ENCODE measurements around the gene NRP2.

NRP2 gene

DNA sequence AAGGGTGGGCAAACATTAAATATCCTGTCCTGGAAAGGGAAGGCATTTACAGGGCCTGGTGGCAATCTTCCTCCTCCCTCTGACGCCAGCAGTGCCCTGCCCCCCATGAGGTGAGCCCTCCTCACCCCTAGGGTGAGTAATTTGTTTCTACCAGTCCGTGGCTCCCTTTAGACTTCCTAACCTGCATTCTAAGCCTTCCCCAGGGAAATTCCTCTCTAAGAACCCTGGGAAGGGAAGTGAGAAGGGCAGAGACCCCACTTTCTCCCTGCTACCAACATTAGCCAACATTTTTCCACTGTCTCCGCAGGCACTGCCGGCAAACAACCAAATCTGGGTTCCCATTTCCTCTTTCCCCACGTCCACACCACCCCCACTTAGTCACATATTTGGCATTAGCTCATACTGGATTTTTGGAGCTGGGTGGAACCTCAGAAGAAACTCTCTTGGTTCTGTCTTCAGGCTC, 69.3 kb downstream of the NRP2 start:
- no peak for DNase-seq (ENCODE audit: low read depth in 1 of 2, low spot score in 1 of 2)

DNA sequence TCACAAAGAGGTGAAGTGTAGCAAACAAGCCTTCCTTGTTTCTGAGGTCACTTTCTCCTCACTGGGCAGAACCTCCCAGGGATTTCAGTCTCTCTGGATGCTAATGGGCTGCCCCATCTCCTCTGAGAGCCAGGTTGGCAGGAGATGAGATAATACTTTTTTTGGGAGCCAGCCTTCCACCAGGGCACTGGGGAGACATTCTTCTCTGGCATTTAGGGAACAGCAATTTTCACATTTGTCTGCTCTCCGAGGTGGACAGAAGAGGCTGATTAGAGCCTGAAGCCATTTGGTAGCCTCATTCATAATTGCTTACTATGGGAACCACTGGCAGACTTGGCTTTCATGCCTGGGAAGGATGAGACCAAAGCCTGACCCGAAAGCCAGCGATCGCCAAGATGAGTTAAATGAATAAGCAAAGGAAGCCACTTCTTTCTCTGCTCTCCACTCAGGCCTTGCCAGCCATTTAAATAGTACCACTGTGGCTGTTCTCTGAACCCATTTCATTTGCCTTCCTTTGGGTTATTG, 70.1 kb downstream of the NRP2 start:
- DNase-seq (ENCODE audit: low read depth in 1 of 2, low spot score in 1 of 2) = no peak

DNA sequence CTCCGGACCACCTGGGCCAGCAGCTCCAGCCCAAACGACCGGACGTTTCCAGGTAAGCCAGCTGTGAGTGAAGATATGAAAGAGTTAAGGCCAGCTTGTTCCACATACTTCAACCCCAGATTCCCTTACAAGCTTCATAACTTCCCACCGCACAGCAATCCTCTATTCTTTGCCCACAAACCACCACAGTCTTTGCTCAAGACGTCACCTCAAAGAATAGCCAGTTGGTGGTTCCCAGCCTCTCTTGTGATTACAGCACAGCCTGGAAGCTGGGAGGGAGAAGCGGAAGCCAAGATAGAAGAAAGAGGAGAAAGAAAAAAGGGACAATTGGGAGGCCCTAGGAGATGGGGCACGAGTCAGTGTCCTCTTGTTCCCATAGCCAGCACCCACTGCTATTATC, 70.6 kb downstream of the NRP2 start:
- no peak for DNase-seq (ENCODE audit: low read depth in 1 of 2, low spot score in 1 of 2)

DNA sequence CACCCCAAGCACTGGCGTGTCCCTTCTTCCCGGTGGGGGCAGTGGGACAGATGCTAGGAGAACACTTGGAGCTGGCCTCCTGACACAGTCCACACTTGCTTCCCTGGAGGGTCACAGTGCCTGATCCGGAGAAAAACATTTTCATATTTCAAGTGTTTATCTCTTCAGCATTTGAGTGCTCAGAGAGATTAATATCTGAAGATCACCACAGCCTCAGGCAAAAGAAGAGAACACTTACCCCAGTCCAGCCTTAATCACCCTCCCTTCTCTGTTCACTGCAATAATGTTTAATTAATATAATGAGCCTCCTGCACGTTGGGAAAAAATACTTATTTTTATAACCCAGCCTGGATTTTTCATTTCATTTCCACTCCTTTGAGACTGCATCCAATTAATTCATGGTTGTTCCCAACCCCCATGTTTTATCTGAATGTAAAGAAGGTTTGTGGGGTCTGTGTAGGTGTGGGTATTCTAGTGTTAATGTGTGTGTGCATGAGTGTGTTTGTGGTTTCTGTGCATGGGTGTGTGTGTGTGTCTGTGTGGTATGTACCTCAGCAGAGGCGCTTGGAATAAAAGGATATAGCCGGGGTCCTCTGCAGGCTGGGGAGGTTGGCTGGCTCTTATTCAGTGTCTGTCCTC, 72.1 kb downstream of the NRP2 start:
- no peak for DNase-seq (ENCODE audit: low read depth in 1 of 2, low spot score in 1 of 2)

DNA sequence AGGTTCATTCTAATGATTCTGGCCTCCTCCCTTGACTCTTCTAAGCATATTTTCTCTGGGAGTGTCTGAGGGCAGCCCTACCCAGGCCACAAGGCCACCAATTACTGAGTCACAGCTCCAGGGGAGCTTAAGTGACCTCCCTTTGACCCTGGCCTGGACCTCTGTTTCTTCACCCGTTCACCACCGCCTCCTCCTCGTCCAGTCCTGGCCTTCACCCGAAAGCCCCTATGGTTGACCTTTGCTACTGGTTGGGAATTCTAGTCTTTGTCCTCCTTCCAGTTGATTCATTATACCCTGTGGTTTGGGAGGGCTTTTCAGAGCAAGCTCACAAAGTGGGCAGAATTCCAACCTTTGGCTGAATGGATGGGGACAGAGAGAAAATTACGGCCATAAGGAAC, 72.6 kb downstream of the NRP2 start:
- no peak for DNase-seq (ENCODE audit: low read depth in 1 of 2, low spot score in 1 of 2)

DNA sequence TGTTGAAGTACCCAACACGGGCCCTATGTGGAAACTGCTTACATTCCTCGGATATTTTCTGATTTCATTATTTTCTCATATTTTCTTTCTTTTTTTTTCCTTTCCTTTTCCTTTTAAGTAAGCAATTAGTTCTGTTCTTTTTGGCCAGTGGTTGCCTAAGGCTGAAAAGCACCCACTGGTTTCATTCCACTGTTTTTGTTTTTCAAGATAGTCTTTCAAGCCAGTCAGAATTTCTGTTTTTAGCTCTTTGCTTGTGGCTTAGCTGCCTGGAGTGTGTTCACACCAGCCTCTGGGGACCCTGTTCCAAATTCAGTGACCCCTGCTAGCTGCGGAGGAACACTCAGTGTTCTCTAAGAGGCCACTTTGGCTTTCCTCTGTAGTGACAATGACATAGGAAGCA, 73.6 kb downstream of the NRP2 start:
- no peak for DNase-seq (ENCODE audit: low read depth in 1 of 2, low spot score in 1 of 2)

DNA sequence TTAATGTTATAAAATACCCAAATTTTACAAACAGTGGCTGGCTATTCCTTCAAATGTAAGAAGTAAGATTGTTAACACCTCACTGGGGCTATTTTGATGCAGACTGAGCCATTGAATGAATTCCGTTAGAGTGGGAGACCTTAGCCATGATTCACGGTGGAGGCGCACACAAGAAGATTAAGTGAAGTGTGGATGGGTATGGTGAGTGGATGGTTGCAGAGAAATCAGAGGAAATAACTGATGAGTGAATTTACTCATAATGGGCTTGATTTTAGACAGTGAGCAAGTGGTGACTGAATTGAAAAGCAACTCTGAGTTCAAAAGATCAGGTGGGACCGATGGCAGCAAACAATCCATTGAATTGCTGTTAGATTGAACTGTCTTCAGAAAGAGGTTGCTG, 75.0 kb downstream of the NRP2 start:
- no peak for DNase-seq (ENCODE audit: low read depth in 1 of 2, low spot score in 1 of 2)

DNA sequence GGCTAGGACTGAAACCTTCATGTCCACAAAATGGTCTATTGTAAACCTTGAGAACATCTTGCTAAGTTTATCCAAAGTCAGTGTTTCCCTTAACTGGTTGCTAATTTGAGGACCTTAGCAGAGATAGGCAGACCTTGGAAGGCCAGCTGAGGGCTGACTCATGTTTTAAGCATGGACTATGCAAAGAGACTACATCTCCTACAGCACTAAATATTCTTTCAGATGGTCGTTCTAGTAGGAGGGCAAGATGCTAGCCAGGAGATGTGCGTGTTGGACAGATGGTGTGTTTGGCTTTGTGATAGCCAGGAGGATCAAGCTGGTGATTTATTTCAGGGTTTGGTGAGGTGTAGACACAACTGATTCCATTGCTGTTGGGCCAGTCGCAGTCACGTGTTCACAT, 75.8 kb downstream of the NRP2 start:
- DNase-seq (ENCODE audit: low read depth in 1 of 2, low spot score in 1 of 2) = no peak

DNA sequence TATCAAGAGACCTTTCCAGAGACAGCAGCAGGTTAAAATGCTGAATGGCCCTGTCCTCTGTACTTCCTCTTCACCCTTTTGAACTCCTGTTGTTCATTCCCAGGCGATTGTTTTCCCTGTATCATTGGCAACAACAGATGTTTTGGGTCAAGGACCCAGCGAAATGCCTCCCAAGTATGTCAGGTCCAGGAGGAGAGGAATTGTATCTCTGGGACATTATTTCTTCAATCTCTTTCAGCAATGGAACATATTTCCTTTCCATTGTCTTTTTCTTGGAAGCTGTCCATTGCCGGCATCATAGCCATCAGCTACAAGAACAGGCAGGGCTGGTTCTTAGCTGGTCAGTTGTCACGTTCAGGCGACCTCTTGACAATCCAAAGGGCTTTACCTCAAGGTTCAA, 76.2 kb downstream of the NRP2 start:
- DNase-seq (ENCODE audit: low read depth in 1 of 2, low spot score in 1 of 2) = no peak

DNA sequence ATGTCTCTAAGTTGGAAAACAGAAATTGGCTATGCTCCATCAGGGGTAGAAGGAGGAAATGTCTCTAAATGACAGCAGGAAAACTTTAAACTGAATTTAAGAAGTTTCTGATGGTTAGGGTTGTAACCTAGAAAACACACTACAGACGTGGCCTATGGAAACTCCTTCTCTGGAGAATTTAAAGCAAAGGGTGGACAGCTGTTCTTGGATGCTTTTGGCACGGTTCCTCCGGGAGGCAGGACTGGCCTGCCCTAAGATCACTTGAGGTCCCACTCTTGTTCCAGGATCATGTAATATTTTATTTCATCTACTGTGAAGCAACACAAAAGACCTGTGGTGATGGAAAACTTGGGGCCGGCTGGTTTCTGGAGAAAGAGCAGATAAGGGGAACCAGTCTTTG, 77.0 kb downstream of the NRP2 start:
- no peak for DNase-seq (ENCODE audit: low read depth in 1 of 2, low spot score in 1 of 2)

DNA sequence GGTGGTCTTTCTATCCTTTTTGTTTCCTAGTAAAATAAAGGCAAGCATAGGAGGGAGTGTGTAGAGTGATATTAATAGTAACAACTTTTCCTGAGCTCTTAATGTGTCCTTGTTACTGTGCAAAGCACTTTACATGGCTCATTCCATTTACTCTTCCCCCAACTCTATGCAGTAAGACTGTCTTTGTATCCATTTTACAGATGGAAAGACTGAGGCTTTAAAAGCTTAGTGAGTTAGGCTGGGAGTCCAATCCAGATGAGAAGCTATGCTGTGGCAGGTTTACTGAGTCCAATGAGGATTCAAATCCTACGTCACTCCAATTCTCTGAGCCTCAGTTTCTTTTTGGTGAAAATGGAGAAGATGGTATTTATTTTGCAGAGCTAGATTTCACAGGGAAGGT, 77.4 kb downstream of the NRP2 start:
- no peak for DNase-seq (ENCODE audit: low read depth in 1 of 2, low spot score in 1 of 2)

DNA sequence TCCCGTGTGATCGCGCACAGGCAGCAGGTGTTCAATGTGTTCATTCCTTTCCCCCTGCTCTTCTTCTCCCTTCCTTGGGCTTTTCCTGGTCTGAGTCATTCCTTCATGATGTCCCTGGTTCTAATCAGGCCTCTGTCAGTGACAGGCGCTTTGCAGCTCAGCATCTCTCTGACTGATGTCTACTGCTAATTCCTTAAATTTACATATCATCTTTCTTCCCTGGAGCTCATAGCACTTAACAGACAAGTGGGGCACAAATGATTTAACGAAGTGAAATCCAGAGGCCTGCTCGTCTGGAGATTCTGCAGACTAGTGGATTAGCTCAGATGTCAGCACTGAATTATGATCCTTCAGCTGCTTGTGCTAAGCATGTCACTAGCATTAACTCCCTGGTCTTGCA, 77.9 kb downstream of the NRP2 start:
- DNase-seq (ENCODE audit: low read depth in 1 of 2, low spot score in 1 of 2) = no peak

DNA sequence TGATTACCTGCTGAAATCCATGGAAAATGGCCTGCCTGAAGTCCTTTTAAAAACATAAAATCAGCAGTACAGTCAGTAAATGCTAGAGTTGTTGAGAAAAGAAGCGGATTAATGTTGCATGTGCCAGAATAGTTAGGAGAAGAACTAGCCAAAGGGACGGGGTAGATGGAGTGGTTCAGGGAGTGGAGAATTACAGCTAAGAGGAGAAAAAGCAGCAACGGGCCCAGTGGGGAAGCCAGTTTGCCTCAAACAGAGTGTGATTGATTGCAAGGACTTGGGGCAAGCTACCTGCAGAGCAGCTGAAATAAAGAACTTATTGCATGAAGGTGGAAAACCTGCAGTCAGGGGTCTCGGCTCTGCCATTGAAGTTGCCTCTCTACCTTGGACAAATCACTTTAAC, 79.1 kb downstream of the NRP2 start:
- DNase-seq (ENCODE audit: low read depth in 1 of 2, low spot score in 1 of 2) = no peak

DNA sequence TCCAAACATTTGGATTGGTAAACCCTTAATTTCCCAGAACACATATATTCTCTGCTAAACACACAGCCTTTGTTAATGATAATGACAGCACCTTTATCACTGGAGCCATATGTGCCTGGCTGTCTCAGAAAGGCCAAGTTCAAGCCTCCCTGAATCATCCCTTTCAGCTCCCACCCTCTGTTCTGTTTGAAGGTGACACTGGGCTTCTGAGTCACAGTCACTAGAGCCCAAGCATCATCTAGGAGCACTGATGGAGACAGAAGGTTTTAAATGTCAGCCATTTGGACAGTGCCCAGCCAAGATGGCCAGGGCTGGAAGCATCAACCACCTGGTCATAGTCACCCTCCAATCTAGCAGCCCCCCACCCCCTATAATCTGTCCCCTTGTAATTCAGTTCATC, 80.6 kb downstream of the NRP2 start:
- no peak for DNase-seq (ENCODE audit: low read depth in 1 of 2, low spot score in 1 of 2)

DNA sequence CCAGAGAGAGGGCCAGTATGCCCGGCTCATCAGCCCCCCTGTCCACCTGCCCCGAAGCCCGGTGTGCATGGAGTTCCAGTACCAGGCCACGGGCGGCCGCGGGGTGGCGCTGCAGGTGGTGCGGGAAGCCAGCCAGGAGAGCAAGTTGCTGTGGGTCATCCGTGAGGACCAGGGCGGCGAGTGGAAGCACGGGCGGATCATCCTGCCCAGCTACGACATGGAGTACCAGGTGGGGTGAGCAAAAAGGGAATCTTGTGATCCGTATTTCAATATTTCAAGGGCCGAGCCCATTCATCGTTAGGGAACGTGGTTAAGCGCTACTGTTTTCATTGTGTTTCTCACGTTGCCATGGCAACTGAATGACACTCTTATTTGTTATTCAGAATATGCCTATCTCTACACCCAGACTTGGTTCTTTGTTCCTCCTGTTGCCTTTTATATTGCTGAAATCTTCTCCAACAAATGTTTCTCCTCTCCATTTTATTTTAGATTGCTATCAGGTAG, 81.5 kb downstream of the NRP2 start:
- DNase-seq (ENCODE audit: low read depth in 1 of 2, low spot score in 1 of 2) = no peak

DNA sequence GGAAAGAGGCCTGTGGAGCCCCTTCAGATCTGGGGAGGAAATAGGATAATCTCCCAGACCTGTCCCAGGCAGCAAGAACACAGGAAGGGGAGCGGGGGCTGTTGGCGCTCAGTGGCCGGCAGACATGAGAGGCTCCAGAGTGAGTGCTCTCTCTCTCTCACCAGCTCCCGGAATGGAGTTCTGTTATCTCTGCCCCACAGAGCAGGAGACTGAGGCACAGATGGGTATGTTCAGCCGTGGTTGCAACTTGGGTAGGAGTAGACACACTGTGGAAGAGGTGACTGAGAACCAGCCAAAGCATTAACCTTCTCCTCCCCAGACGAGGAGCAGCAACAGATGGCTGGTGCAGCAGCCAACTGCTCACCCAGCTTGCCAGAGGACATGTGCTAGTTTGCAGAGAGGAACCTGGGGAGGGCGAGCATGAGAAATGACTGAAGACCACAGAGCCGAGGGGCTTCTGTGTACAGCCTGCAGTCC, 82.0 kb downstream of the NRP2 start:
- DNase-seq (ENCODE audit: low read depth in 1 of 2, low spot score in 1 of 2) = no peak

DNA sequence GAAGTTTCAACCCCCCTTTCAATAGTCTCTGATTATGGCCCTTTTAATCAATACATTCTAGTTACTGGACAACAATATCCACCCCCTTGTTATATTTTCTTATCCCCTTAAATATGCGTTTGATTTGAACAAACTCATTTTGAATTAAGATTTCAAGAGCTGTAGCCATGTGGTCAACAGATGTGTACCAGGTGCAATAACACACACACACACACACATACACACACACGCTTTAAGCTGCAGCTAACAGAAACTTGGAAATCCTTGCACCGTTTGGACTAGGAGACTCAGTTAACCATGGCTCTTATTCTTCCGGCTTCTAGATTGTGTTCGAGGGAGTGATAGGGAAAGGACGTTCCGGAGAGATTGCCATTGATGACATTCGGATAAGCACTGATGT, 82.8 kb downstream of the NRP2 start:
- DNase-seq (ENCODE audit: low read depth in 1 of 2, low spot score in 1 of 2) = no peak

DNA sequence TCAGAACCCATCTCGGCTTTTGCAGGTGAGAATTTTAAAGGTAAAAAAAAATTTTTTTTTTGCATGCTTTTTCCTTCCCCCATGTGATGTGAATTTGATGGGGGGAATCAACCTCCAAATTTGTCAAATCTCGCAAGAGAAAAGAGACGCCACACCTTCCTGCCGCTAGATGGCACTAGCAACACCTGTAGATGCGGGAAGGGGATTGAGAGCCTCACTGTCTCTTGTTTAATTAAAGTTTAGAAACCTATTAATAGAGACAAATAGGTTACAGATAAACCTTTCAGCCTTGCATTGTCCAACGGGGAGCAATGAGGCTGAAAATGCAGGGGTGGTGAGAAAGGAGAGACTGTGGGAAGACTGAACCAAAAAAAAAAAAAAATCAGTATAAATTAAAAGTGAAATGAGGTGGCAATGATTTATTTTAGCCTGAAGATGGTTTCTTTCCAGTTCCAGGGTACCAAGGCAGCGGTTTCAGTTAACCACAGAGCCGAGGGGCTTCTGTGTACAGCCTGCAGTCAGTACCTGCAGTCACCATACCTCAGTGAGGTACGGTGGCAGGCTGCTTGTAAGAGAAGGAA, 84.6 kb downstream of the NRP2 start:
- DNase-seq (ENCODE audit: low read depth in 1 of 2, low spot score in 1 of 2) = peak in 1 of 2 donors; percentile 7

DNA sequence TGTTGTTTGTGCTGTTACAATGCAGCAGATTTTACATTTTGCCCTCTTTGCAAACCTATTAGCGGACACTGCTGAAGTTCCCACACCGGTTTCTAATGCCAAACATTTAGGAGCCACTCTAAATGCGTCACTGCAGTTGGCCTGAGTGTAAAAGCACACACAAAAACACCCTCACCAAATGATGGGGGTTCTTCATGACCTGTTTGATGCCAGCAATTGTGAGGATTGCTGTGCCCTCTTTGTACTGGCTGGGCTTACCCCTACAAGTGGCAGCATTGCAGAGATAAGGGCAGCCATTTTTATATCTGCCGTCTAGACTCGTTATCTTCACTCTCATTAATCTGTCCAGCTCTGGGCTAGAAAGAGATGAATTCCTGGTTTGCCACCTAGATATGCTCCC, 85.3 kb downstream of the NRP2 start:
- no peak for DNase-seq (ENCODE audit: low read depth in 1 of 2, low spot score in 1 of 2)

DNA sequence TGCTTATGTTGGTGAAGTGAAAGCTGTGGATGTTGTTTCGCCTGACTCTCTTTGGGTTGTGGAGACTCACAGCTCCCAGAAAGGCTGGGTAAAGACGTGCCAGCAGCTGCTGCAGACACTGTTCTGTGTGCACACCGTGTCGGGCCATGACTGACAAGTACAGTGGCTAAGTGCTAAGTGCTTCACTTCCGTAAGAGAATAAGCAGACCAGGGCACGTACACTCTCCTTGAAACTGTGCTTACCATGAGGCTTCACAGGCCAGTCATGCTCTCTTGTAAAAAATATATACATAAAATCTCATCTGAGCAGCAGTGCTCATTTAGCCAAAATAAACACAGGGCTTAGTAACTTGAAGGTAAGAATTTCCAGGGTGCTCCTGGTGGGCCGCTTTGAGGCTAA, 86.0 kb downstream of the NRP2 start:
- no peak for DNase-seq (ENCODE audit: low read depth in 1 of 2, low spot score in 1 of 2)

DNA sequence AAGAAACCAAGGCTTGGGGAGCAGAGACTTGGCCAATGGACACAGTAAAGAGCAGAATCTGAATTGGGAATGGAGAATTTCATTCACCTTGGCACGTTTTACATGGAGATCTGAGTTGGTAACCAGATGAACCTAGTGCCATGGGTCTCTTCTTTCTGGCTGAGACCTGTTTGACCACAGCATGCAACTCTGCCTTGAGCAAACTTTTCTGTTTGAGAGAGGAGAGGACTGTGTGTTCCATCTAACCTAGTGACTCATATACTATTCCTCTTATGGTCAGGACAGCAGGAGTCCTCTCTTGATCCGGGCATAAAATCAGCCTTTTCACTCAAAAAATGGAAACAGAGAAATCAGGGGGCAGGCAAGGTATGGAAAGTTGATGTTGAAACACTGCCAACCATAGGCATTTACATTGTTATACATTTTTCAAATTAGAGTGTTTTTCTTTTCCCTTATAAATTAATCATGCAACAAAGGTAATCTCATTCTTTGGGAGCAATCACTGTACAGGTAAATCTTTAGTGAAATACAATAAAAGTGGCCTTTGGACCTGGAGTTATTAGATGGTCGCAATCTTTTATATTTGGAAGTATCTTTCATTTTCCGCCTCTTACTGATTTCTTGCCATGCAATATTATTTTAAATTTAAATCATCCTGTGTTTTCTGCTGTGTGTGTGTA, 86.7 kb downstream of the NRP2 start:
- no peak for DNase-seq (ENCODE audit: low read depth in 1 of 2, low spot score in 1 of 2)

DNA sequence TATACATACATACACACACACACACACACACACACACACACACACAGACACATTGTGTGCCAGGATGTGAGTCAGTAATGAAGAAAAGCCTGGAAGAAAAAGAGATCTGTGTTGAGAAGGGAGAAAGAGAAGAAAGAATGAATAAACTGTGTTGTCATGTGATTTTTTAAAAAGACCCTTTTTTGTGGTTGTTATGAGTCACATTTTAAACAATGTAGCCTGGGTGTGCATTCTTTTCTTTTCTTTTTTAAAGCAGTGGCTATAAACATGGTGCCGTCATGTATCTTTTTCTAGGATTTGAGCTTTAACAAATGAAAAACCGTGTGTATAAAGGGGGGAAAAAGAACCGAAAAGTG, 87.2 kb downstream of the NRP2 start:
- DNase-seq (ENCODE audit: low read depth in 1 of 2, low spot score in 1 of 2) = no peak
